ENCODE results near the gene VSIG10L2.
"Not testable (repeated sequence)": the region's sequence is repeated elsewhere in the genome, so short reads cannot be mapped to it uniquely, and the experiment has no call there.

VSIG10L2 gene

GRCh38 chr11:125974284-125974683 lies 28.4 kb downstream of the VSIG10L2 start:
- no peak for DNase-seq

- no peak for DNase-seq
These were observed 29.8 kb downstream of the VSIG10L2 start for GRCh38 chr11:125975634-125976033.

GRCh38 chr11:125976156-125976555 lies 30.3 kb downstream of the VSIG10L2 start:
- DNase-seq, result no peak

- DNase-seq, result no peak
These were observed 31.5 kb downstream of the VSIG10L2 start for GRCh38 chr11:125977333-125977732.

- DNase-seq, result no peak
These were observed 32.4 kb downstream of the VSIG10L2 start for GRCh38 chr11:125978181-125978716.

GRCh38 chr11:125978778-125979407 lies 33.0 kb downstream of the VSIG10L2 start:
- no peak for DNase-seq

- DNase-seq, result no peak
These were observed 33.7 kb downstream of the VSIG10L2 start for GRCh38 chr11:125979511-125979910.

GRCh38 chr11:125980436-125980835 lies 34.6 kb downstream of the VSIG10L2 start:
- DNase-seq, result no peak

- no peak for DNase-seq
These were observed 36.5 kb downstream of the VSIG10L2 start for GRCh38 chr11:125982348-125982730.

GRCh38 chr11:125985956-125986355 lies 40.1 kb downstream of the VSIG10L2 start:
- DNase-seq, result not testable (repeated sequence)

GRCh38 chr11:125987066-125987641 lies 41.3 kb downstream of the VSIG10L2 start:
- DNase-seq, result no peak

- DNase-seq, result no peak
These were observed 44.4 kb downstream of the VSIG10L2 start for GRCh38 chr11:125990244-125990643.

- DNase-seq, result no peak
These were observed 47.0 kb downstream of the VSIG10L2 start for GRCh38 chr11:125992893-125993292.

GRCh38 chr11:125994509-125994908 lies 48.7 kb downstream of the VSIG10L2 start:
- no peak for DNase-seq

- peak in 1 of 2 experiments; percentile 36 for DNase-seq
These were observed 49.5 kb downstream of the VSIG10L2 start for GRCh38 chr11:125995313-125995712.

- no peak for DNase-seq
These were observed 52.4 kb downstream of the VSIG10L2 start for GRCh38 chr11:125998267-125998666.

GRCh38 chr11:125999234-125999880 lies 53.5 kb downstream of the VSIG10L2 start:
- no peak for DNase-seq

- DNase-seq, result no peak
These were observed 56.3 kb downstream of the VSIG10L2 start for GRCh38 chr11:126002181-126002580.

Measured in stimulated activated CD4-positive, alpha-beta T cell treated with anti-CD3 and anti-CD28 coated beads, Interleukin-4, amount 100 ng/mL, for 4 hours (primary cell).